ENCODE measurements around the gene PRAMEF25.
"Not testable (repeated sequence)": the region's sequence is repeated elsewhere in the genome, so short reads cannot be mapped to it uniquely, and the experiment has no call there.

GRCh38 chr1:13116754-13117153 lies 46.2 kb downstream of the PRAMEF25 start, which contains the start of gene HNRNPCL2:
- TF ChIP-seq CTCF (optimal IDR thresholded peaks at IDR 0.05 in 1 of 3, IDR thresholded peaks at IDR 0.05 in 1 of 3, conservative IDR thresholded peaks at IDR 0.05 in 1 of 3; ENCODE audit: extremely low read depth in 1 of 3, insufficient read depth in 2 of 3, low read length in 3 of 3); EZH2 (IDR thresholded peaks at IDR 0.05; ENCODE audit: low read length): not testable (repeated sequence)
